Measurements from ENCODE around the gene C16orf89.

C16orf89 gene

GRCh38 chr16:5003828-5004227 lies 61.9 kb downstream of the C16orf89 start:
- no peak for DNase-seq (ENCODE audit: low spot score)

GRCh38 chr16:5003211-5003610 lies 62.5 kb downstream of the C16orf89 start:
- DNase-seq (ENCODE audit: low spot score), result no peak

GRCh38 chr16:5002699-5003143 lies 63.0 kb downstream of the C16orf89 start:
- DNase-seq (ENCODE audit: low spot score), result no peak

DNA sequence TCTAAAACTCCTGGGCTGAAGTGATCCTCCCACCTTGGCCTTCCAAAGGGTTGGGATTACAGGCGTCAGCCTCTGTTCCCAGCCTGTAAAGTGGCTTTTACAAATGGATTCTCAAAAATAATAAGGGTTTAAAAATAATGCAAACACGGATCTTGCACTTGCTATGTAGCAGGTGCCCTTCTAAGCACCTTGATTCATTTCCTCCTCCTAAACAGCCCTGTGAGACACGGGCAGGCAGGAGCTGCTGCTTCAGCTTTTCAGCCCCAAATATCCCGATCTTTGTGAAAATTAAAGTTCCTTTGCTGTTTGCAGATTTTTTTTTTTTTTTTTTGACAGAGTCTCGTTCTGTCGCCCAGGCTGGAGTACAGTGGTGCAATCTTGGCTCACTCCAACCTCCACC lies 63.8 kb downstream of the C16orf89 start:
- no peak for DNase-seq (ENCODE audit: low spot score)

- DNase-seq (ENCODE audit: low spot score), result no peak
These were observed 64.2 kb downstream of the C16orf89 start for GRCh38 chr16:5001571-5001970.

- DNase-seq (ENCODE audit: low spot score), result no peak
These were observed 65.2 kb downstream of the C16orf89 start for GRCh38 chr16:5000573-5001001.

GRCh38 chr16:4994719-4995434 lies 70.9 kb downstream of the C16orf89 start:
- DNase-seq (ENCODE audit: low spot score), result no peak

Data from hematopoietic multipotent progenitor cell treated with erythropoietin and hydrocortisone succinate and interleukin-3 and kit ligand, for 15 days (in vitro differentiated cells).